Osteoblast (primary cell): Measurements from ENCODE around the gene RAB3C. TPM values are rescaled to one million over a fixed set of nuclear protein-coding genes. Genes with fewer than 3 reads are reported as not detected.

Experiments
- DNase-seq: peaks from one replicate; pipeline ENCODE4 v3.0.0; 2011; ENCODE audit warnings: low spot score, mixed read lengths; ENCODE audit not compliant: insufficient read length; ENCODE audit errors: missing footprints
- H2AFZ ChIP-seq: 2 replicates; pipeline ENCODE4 v1.6.0; 2011; ENCODE audit warnings: mild to moderate bottlenecking, low read length
- H3K27ac ChIP-seq: 2 replicates; pipeline ENCODE4 v1.5.1; 2011; ENCODE audit warnings: mild to moderate bottlenecking, low read depth, low read length, moderate library complexity
- H3K27me3 ChIP-seq: 2 replicates; pipeline ENCODE4 v1.6.0; 2012; ENCODE audit warnings: mild to moderate bottlenecking, control low read depth, inconsistent platforms, low read length, moderate library complexity; ENCODE audit not compliant: insufficient read depth
- H3K36me3 ChIP-seq: 2 replicates; pipeline ENCODE4 v1.5.1; 2011; ENCODE audit warnings: mild to moderate bottlenecking, low read length, control low read depth, moderate library complexity; ENCODE audit not compliant: insufficient read depth
- H3K4me1 ChIP-seq: 2 replicates; pipeline ENCODE4 v1.5.1; 2011; ENCODE audit warnings: mild to moderate bottlenecking, low read length, control low read depth, moderate library complexity; ENCODE audit not compliant: insufficient read depth
- H3K4me2 ChIP-seq: 2 replicates; pipeline ENCODE4 v1.6.0; 2011; ENCODE audit warnings: mild to moderate bottlenecking, low read length; ENCODE audit not compliant: insufficient read depth
- H3K4me3 ChIP-seq: fragments of 200-600 bp; sonication (generic); 3 replicates; pipeline ENCODE4 v1.5.1; 2012; ENCODE audit warnings: mild to moderate bottlenecking, low read length, inconsistent platforms; ENCODE audit not compliant: insufficient read depth
- H3K79me2 ChIP-seq: 2 replicates; pipeline ENCODE4 v1.6.0; 2012; ENCODE audit warnings: mild to moderate bottlenecking, low read length, control low read depth, inconsistent platforms; ENCODE audit not compliant: insufficient read depth
- H3K9me3 ChIP-seq: 2 replicates; pipeline ENCODE4 v1.5.1; 2011; ENCODE audit warnings: low read depth, low read length, control low read depth
- H4K20me1 ChIP-seq: 2 replicates; pipeline ENCODE4 v1.6.0; 2012; ENCODE audit warnings: mild to moderate bottlenecking, low read length, control low read depth; ENCODE audit not compliant: insufficient read depth
- CTCF ChIP-seq: IDR thresholded peaks from 2 replicates; pipeline ENCODE4 v1.5.1; 2011; ENCODE audit warnings: mild to moderate bottlenecking, low read depth, low read length, moderate library complexity; ENCODE audit errors: extremely low read depth
- total RNA-seq: library from RNA; depleted of rRNA; stranded (reverse); fragments of >200 nt; gene quantifications from 2 replicates; pipeline ENCODE4 v1.2.3, GENCODE V29; 2012

Gene RAB3C
- total RNA-seq, 1 donor = not detected

GRCh38 chr5:58771796-58772195 is 188.9 kb downstream of the RAB3C start:
- DNase-seq = no peak
- Histone ChIP-seq H3K79me2 (no peaks in the 10 kb centered on the region), H2AFZ (no peak overlapping the region), H3K4me2 (no peak overlapping the region), H3K9me3 (no peaks in the 10 kb centered on the region), H4K20me1 (no peaks in the 10 kb centered on the region), H3K27ac (no peak overlapping the region), H3K27me3 (no peaks in the 10 kb centered on the region), H3K4me1 (no peaks in the 10 kb centered on the region), H3K36me3 (no peaks in the 10 kb centered on the region), H3K4me3 (no peak overlapping the region)
- TF ChIP-seq CTCF = no peak

GRCh38 chr5:58773744-58774441 is 191.0 kb downstream of the RAB3C start:
- TF ChIP-seq CTCF = no peak
- no peak for DNase-seq
- Histone ChIP-seq H2AFZ (no peak overlapping the region), H3K27me3 (no peaks in the 10 kb centered on the region), H3K36me3 (no peaks in the 10 kb centered on the region), H4K20me1 (no peaks in the 10 kb centered on the region), H3K27ac (no peak overlapping the region), H3K4me1 (no peaks in the 10 kb centered on the region), H3K79me2 (no peaks in the 10 kb centered on the region), H3K9me3 (no peaks in the 10 kb centered on the region), H3K4me2 (no peak overlapping the region), H3K4me3 (no peak overlapping the region)

- no peak overlapping the region for H2AFZ ChIP-seq
These were observed 192.1 kb downstream of the RAB3C start for GRCh38 chr5:58774937-58775336.

More at GRCh38 chr5:58774937-58775336, 192.1 kb downstream of the RAB3C start:
- no peak overlapping the region for H3K4me3 ChIP-seq
- no peak overlapping the region for H3K27ac ChIP-seq
- no peaks in the 10 kb centered on the region for H3K27me3 ChIP-seq
- H3K4me1 ChIP-seq = no peaks in the 10 kb centered on the region
- H3K36me3 ChIP-seq = no peaks in the 10 kb centered on the region
- no peaks in the 10 kb centered on the region for H3K79me2 ChIP-seq
- H3K9me3 ChIP-seq = no peaks in the 10 kb centered on the region
- no peaks in the 10 kb centered on the region for H4K20me1 ChIP-seq
- no peak for TF ChIP-seq CTCF
- no peak for DNase-seq
- H3K4me2 ChIP-seq = no peak overlapping the region
